ENCODE data around the gene RGPD3.

Gene RGPD3

GRCh38 chr2:106353676-106354075, 114.5 kb downstream of the RGPD3 start:
- H3K36me3 ChIP-seq (ENCODE audit: control insufficient read depth, insufficient read depth, low read length): no peaks in the 10 kb centered on the region
- H3K4me3 ChIP-seq (replicated peaks; ENCODE audit: low read depth, low read length): no peak overlapping the region
- H3K27me3 ChIP-seq (replicated peaks; ENCODE audit: control insufficient read depth, insufficient read depth, low read length): no peaks in the 10 kb centered on the region
- no peak for DNase-seq (ENCODE audit: extremely low read depth, insufficient read length)
- TF ChIP-seq CTCF (IDR thresholded peaks at IDR 0.05; ENCODE audit: insufficient read depth, low read length, poor library complexity, severe bottlenecking): no peak

- no peak overlapping the region for H3K4me3 ChIP-seq (replicated peaks; ENCODE audit: low read depth, low read length)
- no peak for TF ChIP-seq CTCF (IDR thresholded peaks at IDR 0.05; ENCODE audit: insufficient read depth, low read length, poor library complexity, severe bottlenecking)
- no peak for DNase-seq (ENCODE audit: extremely low read depth, insufficient read length)
- H3K36me3 ChIP-seq (ENCODE audit: control insufficient read depth, insufficient read depth, low read length): no peaks in the 10 kb centered on the region
- H3K27me3 ChIP-seq (replicated peaks; ENCODE audit: control insufficient read depth, insufficient read depth, low read length): no peaks in the 10 kb centered on the region
These were observed 117.2 kb downstream of the RGPD3 start for GRCh38 chr2:106350980-106351379.

GRCh38 chr2:106344302-106344701, 123.9 kb downstream of the RGPD3 start:
- no peak for TF ChIP-seq CTCF (IDR thresholded peaks at IDR 0.05; ENCODE audit: insufficient read depth, low read length, poor library complexity, severe bottlenecking)
- DNase-seq (ENCODE audit: extremely low read depth, insufficient read length): no peak
- Histone ChIP-seq H3K36me3 (ENCODE audit: control insufficient read depth, insufficient read depth, low read length) (no peaks in the 10 kb centered on the region), H3K27me3 (replicated peaks; ENCODE audit: control insufficient read depth, insufficient read depth, low read length) (no peaks in the 10 kb centered on the region; the same call in 1 of the 2 replicates), H3K4me3 (replicated peaks; ENCODE audit: low read depth, low read length) (no peak overlapping the region)

GRCh38 chr2:106343274-106343673, 124.9 kb downstream of the RGPD3 start:
- no peak for TF ChIP-seq CTCF (IDR thresholded peaks at IDR 0.05; ENCODE audit: insufficient read depth, low read length, poor library complexity, severe bottlenecking)
- DNase-seq (ENCODE audit: extremely low read depth, insufficient read length): no peak
- H3K4me3 ChIP-seq (replicated peaks; ENCODE audit: low read depth, low read length): no peak overlapping the region
- no peaks in the 10 kb centered on the region; the same call in 1 of the 2 replicates for H3K27me3 ChIP-seq (replicated peaks; ENCODE audit: control insufficient read depth, insufficient read depth, low read length)
- no peaks in the 10 kb centered on the region for H3K36me3 ChIP-seq (ENCODE audit: control insufficient read depth, insufficient read depth, low read length)

GRCh38 chr2:106342831-106343251, 125.4 kb downstream of the RGPD3 start:
- Histone ChIP-seq H3K4me3 (replicated peaks; ENCODE audit: low read depth, low read length) (no peak overlapping the region), H3K36me3 (ENCODE audit: control insufficient read depth, insufficient read depth, low read length) (no peaks in the 10 kb centered on the region), H3K27me3 (replicated peaks; ENCODE audit: control insufficient read depth, insufficient read depth, low read length) (no peaks in the 10 kb centered on the region; the same call in none of the 2 replicates)
- no peak for TF ChIP-seq CTCF (IDR thresholded peaks at IDR 0.05; ENCODE audit: insufficient read depth, low read length, poor library complexity, severe bottlenecking)
- no peak for DNase-seq (ENCODE audit: extremely low read depth, insufficient read length)

GRCh38 chr2:106341666-106342065, 126.5 kb downstream of the RGPD3 start:
- Histone ChIP-seq H3K27me3 (replicated peaks; ENCODE audit: control insufficient read depth, insufficient read depth, low read length) (no peaks in the 10 kb centered on the region; the same call in none of the 2 replicates), H3K36me3 (ENCODE audit: control insufficient read depth, insufficient read depth, low read length) (no peaks in the 10 kb centered on the region), H3K4me3 (replicated peaks; ENCODE audit: low read depth, low read length) (no peak overlapping the region)
- no peak for TF ChIP-seq CTCF (IDR thresholded peaks at IDR 0.05; ENCODE audit: insufficient read depth, low read length, poor library complexity, severe bottlenecking)
- no peak for DNase-seq (ENCODE audit: extremely low read depth, insufficient read length)
